OCI-LY7 (cell line): Measurements from ENCODE around the gene GBP4.

Experiments
- CTCF ChIP-seq: fragments of 200-600 bp; sonication (generic); conservative IDR thresholded peaks from 2 replicates; pipeline ENCODE4 v1.5.1; 2014; ENCODE audit warnings: mild to moderate bottlenecking, antibody characterized with exemption, low read length, moderate library complexity, mixed read lengths
- EZH2phosphoT487 ChIP-seq: fragments of 200-600 bp; sonication (generic); IDR thresholded peaks from 2 replicates; pipeline ENCODE4 v1.6.1; 2018; ENCODE audit warnings: low read depth, borderline replicate concordance, mild to moderate bottlenecking, mixed run types, antibody characterized with exemption, low read length, moderate library complexity, mixed read lengths

DNA sequence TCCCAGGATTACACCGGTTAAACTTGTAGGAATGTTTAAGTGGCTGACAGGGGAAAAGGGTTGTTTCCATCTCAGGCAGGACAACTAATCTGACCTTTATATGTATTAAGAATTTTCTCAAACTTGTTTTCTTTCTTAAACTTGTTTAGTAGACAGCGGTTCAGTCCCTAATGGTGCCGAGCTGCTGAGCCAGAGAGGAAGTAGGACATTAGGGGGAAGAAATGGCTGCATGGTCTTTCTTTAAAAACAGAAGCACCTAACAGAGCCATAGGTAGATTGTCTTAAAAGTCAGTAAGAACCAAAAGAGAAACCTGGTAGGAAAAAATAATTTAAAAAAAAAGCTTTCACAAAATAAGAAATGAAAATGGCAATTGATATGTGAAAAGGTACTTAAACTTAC lies 3.3 kb downstream of the GBP4 start:
- TF ChIP-seq CTCF, result no peak
- no peak for TF ChIP-seq EZH2phosphoT487
